ENCODE data around the gene MT1F.

- TF ChIP-seq CTCF (IDR thresholded peaks at IDR 0.05; ENCODE audit: insufficient read depth, low read length, poor library complexity, severe bottlenecking) (no peak), EZH2phosphoT487 (conservative IDR thresholded peaks at IDR 0.05; ENCODE audit: low read length) (no peak)
Observed at GRCh38 chr16:56658327-56658875, 642 bp downstream of the MT1F start.
